Heart left ventricle (tissue), 13 donors: Measurements from ENCODE around the gene ZCCHC2.

Experiments
- POLR2A ChIP-seq, 2 donors: fragments of 450-650 bp; IDR thresholded peaks; one replicate each; pipeline ENCODE4 v1.6.1; 2017; ENCODE audit warnings: antibody characterized with exemption in 2 of 2, mild to moderate bottlenecking in 2 of 2, moderate library complexity in 2 of 2
- TF ChIP-seq, protein P1 (sequence below), 12 donors: fragments of 200-600 bp; sonication (generic) in 4 of 12; IDR thresholded peaks; one replicate each; pipeline versions ENCODE4 v1.5.0 to v1.8.0; 2018 to 2022; ENCODE audit warnings: antibody characterized with exemption in 12 of 12, mild to moderate bottlenecking in 5 of 12
- donor health status: ischemic (EF 13 %, LVEDD 7.1; RV severe dilation, severe dysfunction).
- donor health status: DM: no; HTN: yes; CAD: no.
- donor health status: DM: no; HTN: no; CAD: no.
- donor health status: ischemic (EF 25% LVEDD 6.9; RV normal size, moderate dysfunction).
- donor health status: ischemic (EF 25% LVEDD 5.7; RV mildly dilated, moderate dysfunction).
- donor health status: ischemic (EF 35%, LVEDD 5.7; RV mildly dilated, moderate dysfunction).
- donor health status: nonischemic (EF 11% LVEDD 7.7; RV severe dilation, severe dysfunction).
- donor health status: DM: yes; HTN: yes; CAD: no.
- donor health status: PGD.
- donor health status: ischemic (EF 29% LVEDD 5.4; RV normal size, mild dysfunction).
- donor health status: nonischemic (EF 23%, LVEDD 6.1; RV moderate dilation, normal function).

- TF ChIP-seq POLR2A (IDR thresholded peaks at IDR 0.05), result no peak
- TF ChIP-seq, protein P1, sequence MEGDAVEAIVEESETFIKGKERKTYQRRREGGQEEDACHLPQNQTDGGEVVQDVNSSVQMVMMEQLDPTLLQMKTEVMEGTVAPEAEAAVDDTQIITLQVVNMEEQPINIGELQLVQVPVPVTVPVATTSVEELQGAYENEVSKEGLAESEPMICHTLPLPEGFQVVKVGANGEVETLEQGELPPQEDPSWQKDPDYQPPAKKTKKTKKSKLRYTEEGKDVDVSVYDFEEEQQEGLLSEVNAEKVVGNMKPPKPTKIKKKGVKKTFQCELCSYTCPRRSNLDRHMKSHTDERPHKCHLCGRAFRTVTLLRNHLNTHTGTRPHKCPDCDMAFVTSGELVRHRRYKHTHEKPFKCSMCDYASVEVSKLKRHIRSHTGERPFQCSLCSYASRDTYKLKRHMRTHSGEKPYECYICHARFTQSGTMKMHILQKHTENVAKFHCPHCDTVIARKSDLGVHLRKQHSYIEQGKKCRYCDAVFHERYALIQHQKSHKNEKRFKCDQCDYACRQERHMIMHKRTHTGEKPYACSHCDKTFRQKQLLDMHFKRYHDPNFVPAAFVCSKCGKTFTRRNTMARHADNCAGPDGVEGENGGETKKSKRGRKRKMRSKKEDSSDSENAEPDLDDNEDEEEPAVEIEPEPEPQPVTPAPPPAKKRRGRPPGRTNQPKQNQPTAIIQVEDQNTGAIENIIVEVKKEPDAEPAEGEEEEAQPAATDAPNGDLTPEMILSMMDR (IDR thresholded peaks at IDR 0.05), result no peak
Observed at GRCh38 chr18:62490967-62491695, 31.7 kb upstream of the ZCCHC2 start.
